Medulla oblongata (tissue), 1 donor: ENCODE results near the gene PTPRN2.
"Not testable (repeated sequence)": the region's sequence is repeated elsewhere in the genome, so short reads cannot be mapped to it uniquely, and the experiment has no call there.

Experiments used
- DNase-seq: peaks from one replicate; pipeline ENCODE4 v3.0.0-alpha.2; 2015; ENCODE audit errors: extremely low spot score

Gene PTPRN2

GRCh38 chr7:157736341-157736740 is 851.3 kb downstream of the PTPRN2 start:
- DNase-seq = no peak

GRCh38 chr7:157735826-157736225 is 851.8 kb downstream of the PTPRN2 start:
- no peak for DNase-seq

GRCh38 chr7:157734676-157735640 is 852.7 kb downstream of the PTPRN2 start:
- no peak for DNase-seq

DNA sequence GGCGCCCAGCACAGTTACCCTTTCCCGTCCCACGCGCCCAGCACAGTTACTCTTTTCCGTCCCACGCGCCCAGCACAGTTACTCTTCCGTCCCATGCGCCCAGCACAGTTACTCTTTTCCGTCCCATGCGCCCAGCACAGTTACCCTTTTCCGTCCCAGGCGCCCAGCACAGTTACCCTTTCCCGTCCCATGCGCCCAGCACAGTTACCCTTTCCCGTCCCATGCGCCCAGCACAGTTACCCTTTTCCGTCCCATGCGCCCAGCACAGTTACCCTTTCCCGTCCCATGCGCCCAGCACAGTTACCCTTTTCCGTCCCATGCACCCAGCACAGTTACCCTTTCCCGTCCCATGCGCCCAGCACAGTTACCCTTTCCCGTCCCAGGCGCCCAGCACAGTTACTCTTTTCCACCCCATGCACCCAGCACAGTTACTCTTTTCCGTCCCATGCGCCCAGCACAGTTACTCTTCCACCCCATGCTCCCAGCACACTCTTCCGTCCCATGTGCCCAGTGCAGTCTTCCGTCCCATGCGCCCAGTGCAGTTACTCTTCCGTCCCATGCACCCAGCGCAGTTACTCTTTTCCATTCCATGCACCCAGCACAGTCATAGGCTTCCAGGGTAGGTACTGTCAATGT is 853.7 kb downstream of the PTPRN2 start:
- DNase-seq = not testable (repeated sequence)

- no peak for DNase-seq
Observed at GRCh38 chr7:157731126-157731525, 856.5 kb downstream of the PTPRN2 start.

GRCh38 chr7:157730614-157731013 is 857.0 kb downstream of the PTPRN2 start:
- DNase-seq = no peak

- no peak for DNase-seq
Observed at GRCh38 chr7:157729566-157729965, 858.1 kb downstream of the PTPRN2 start.

DNA sequence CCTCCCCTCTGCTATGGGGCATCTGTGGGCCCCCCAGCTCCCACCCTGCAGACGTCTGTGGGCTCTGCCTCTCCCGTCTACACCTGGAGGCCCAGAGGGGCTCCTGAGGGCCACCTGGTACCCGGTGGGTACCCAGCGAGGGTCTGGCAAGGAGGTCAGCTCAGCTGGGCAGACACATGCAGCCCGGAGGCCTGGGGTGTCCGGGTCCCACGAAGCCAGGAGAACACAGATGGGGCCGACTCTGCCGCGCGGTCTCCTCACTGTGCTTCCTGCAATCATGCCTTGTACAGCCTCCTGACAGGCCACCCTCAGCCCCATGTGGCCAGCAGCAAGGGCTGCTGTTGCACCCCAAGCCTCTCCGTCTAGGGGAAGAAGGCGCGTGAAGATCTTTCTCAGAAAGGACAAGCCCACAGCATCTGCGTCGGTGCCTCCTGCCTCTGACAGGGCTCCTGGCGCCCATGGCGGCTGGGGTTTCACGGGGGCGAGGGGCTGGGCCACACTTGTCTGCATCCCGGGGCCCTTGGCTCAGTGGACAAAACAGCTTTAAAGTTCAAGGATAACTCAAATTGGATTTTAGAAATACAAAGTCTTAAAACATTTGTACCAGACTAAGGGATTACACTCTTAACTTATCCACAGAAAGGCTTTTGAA is 859.5 kb downstream of the PTPRN2 start:
- DNase-seq = no peak

- DNase-seq = no peak
Observed at GRCh38 chr7:157726764-157727163, 860.9 kb downstream of the PTPRN2 start.

DNA sequence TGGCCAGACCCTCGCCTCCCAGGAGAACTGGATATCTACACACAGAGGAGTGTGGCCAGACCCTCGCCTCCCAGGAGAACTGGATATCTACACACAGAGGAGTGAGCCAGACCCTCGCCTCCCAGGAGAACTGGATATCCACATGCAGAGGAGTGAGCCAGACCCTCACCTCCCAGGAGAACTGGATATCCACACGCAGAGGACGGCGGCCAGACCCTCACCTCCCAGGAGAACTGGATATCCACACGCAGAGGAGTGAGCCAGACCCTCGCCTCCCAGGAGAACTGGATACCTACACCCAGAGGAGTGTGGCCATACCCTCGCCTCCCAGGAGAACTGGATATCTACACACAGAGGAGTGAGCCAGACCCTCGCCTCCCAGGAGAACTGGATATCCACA is 862.3 kb downstream of the PTPRN2 start:
- DNase-seq = not testable (repeated sequence)

- DNase-seq = no peak
Observed at GRCh38 chr7:157723205-157723604, 864.4 kb downstream of the PTPRN2 start.

GRCh38 chr7:157722137-157723060 is 865.2 kb downstream of the PTPRN2 start:
- DNase-seq = no peak

DNA sequence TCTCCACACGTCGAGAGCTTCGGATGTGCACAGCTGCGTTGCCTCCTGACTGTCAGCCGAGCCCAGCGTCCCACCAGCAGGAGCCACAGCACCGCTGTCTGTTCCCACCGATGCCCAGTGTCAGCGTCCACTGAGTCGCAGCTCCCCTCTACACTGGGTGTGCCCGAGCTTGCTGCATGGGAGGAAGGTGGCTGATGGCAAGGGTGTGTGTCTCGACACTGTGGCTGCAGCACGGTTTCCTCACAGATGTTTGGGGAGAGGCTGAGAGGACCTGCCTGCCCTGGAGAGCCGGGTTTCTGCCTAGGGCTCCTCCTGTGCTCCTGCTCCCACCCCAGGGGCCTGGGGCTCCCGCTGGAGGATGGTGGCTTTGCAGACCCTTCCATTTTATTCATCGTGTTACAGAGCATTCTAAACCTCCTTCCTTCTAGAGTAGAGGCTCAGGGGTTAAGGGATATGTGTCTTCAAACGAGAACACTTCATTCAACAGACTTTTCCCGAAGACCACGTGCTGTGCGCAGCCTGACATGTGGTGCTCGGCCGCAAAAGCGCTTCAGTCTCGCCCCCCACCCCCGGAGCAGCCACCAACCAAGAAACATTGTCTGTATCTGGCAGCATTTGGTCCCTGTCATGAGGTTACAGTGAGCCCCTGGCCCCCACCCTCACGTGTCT is 866.0 kb downstream of the PTPRN2 start:
- no peak for DNase-seq

- no peak for DNase-seq
Observed at GRCh38 chr7:157719705-157720655, 867.6 kb downstream of the PTPRN2 start.

DNA sequence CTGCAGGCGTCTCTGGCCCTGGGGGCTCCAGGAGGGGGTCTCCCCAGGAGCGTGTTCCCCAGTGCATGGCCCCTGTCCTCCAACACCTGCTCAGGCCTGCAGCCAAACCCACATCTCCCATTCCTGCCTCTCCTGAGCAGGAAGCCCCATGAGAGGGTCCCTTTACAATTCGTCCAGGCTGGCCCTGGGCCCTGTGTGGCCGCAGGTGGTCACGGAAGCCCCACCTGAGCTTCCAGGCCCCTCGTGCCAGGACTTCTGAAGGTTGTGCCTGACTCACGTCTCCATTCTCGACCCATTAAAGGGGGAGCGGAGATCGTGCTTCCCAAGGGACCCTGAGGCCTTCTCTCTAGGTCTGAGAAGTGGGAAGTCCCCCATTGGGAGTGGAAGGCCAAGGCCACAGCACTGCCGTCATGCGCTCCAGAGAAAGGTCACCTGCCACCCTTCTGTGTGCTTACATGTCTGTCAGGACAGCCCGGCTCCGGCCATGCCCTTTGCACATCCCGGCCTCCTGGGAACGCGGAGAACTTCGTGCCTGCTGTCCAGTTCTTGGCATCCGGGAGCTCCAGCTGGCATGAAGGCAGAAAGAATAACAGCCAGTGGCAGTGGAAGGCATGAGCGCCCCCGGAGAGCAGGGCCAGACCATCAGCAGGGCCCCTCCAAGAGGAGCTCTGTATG is 868.5 kb downstream of the PTPRN2 start:
- DNase-seq = no peak

DNA sequence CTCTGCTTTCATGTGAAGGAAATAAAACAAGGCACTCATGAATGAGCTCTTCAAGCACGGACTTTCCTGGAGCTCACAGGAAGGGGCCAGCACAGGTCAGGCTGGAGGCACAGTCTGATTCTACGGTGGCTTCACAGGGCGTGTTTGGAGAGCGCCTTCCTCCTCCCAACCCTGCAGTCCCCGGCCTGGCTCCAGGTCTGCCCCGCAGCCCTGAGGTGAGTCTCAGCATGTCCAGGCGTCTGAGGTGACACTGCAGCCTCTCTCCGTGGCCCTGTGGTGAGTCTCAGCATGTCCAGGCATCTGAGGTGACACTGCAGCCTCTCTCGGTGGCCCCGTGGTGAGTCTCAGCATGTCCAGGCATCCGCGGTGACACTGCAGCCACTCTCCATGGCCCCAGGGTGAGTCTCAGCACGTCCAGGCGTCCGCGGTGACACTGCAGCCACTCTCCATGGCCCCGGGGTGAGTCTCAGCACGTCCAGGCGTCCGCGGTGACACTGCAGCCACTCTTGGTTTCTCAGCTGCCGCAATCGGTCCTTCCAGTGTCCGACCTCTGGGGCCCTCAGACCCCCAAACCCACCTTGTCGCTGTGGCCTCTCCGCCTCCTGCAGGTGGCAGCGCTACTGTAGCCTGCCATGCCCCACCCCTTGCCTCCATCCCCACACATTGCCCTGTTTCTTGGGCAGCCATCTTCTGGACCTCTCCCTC is 869.2 kb downstream of the PTPRN2 start:
- DNase-seq = no peak

DNA sequence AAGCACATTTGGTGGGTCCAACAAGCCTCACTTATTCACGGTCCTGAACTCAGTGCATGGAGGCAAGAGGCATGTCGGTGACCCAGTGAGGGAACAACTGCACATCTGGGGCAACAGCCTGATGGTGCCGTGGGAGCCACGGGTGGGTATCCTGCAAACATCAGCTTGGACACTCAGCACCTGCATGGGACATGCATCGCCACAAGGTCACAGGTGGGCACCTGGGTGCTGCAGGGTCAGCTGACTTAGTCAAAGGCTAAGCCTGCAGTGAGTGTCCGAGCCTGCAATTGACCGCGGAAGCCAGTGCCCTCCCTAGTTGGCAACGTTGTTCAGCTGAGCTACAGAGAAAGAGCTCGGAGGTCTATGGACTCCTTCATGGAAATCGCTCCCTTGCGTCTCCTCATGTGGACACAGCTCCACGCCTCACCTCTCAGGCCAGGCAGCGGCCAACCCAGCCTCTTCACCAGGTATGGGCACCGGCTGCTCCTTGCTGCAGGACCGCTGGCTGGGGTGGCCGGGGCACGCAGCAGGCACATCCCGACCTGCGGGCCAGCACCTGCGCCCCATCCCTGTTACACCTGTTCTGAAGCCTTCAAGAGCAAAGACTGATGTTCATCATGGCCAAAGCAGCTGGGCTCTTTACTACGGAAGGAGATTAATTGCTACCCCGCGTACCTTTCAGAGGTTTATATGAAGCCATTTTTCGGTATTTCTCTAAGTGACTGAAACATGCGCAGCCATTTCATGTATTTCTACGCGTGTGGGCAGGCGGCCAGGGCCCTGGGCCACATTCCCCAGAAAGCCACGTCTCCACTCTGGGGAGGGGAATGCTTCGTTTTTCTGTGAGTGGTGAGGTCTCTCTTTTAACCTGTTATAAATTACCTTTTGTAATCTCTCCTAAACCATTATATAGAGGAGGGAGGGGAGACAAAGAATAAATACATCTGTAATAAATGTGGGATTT is 870.1 kb downstream of the PTPRN2 start:
- DNase-seq = no peak
